ENCODE results near the gene MDM2. TPM values are rescaled to one million over a fixed set of nuclear protein-coding genes. Genes with fewer than 3 reads are reported as not detected.

Gene MDM2
- total RNA-seq, 1 donor from 2014 or later: 160 TPM

DNA sequence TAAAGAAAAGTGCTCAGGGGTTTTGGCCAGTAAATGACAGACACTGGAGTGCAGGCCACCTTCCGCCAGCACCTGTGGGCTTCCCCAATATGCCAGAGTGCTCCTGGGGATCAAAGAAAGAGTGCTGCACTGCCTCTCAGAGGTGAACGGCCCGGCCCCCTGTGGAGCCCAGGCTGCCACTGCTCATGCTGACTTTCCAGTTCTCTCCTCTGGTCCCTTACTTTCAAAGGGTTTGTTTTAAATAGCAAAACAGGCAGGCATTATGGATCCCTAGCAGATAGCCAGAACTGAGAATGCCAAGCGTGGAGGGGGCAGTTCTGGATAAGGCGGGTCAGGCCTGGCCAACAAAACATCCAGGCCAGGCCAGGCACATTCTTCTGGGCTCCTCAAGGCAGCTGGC, 59.6 kb downstream of the MDM2 start:
- Mint-ChIP-seq H3K4me1 (ENCODE audit: low read depth) (no peaks in the 10 kb centered on the region), H3K36me3 (ENCODE audit: low read depth) (no peaks in the 10 kb centered on the region), H3K27me3 (ENCODE audit: low read depth) (peaks cover 10% of the 10 kb centered on the region), H3K9me3 (ENCODE audit: low read depth) (no peaks in the 10 kb centered on the region), H3K27ac (ENCODE audit: unreplicated experiment) (no peak overlapping the region), H3K4me3 (ENCODE audit: unreplicated experiment) (no peak overlapping the region)
- no peak for DNase-seq (ENCODE audit: low spot score)
- TF ChIP-seq, protein P1, sequence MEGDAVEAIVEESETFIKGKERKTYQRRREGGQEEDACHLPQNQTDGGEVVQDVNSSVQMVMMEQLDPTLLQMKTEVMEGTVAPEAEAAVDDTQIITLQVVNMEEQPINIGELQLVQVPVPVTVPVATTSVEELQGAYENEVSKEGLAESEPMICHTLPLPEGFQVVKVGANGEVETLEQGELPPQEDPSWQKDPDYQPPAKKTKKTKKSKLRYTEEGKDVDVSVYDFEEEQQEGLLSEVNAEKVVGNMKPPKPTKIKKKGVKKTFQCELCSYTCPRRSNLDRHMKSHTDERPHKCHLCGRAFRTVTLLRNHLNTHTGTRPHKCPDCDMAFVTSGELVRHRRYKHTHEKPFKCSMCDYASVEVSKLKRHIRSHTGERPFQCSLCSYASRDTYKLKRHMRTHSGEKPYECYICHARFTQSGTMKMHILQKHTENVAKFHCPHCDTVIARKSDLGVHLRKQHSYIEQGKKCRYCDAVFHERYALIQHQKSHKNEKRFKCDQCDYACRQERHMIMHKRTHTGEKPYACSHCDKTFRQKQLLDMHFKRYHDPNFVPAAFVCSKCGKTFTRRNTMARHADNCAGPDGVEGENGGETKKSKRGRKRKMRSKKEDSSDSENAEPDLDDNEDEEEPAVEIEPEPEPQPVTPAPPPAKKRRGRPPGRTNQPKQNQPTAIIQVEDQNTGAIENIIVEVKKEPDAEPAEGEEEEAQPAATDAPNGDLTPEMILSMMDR (IDR thresholded peaks at IDR 0.05): no peak

DNA sequence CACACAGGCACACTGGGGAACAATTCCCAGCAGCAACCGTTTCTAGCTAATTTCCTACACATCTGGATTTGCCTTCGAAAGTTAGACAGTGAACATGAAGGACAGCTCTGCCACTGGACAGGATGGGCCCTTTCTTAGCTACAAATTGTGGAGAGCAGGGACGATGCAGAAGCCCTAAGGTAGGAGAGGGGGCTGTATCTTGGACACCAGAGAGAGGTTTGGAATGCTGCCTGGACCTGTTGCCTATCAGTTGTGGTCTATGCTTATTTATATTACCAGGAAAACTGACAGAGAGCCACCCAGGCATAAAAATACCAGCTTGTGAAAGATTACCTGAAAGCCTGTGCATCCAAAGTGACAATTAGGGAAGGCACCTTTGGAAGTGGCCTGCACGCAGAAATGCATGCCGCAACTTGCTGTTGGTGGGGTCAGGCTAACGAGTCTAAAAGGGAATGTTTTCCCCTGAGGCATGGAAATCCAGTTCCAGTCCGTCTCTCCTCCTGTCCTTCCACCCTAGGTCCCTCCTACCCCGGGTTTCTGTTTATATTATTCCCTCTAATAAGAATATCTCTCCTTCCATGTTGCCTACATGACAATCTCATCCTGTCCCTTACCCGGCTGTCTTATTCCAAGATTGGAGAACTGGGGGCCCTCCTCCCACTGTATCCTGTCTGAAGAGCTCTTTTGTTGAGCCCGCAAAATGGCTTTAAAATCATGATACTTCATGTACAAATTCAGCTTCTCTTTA, 60.2 kb downstream of the MDM2 start:
- Mint-ChIP-seq H3K4me3 (ENCODE audit: unreplicated experiment) (no peak overlapping the region), H3K27ac (ENCODE audit: unreplicated experiment) (no peak overlapping the region), H3K4me1 (ENCODE audit: low read depth) (no peaks in the 10 kb centered on the region), H3K36me3 (ENCODE audit: low read depth) (no peaks in the 10 kb centered on the region), H3K27me3 (ENCODE audit: low read depth) (peaks cover 10% of the 10 kb centered on the region), H3K9me3 (ENCODE audit: low read depth) (no peaks in the 10 kb centered on the region)
- DNase-seq (ENCODE audit: low spot score): no peak
- TF ChIP-seq, protein P1 (IDR thresholded peaks at IDR 0.05): no peak

- DNase-seq (ENCODE audit: low spot score): no peak
- H3K4me1 Mint-ChIP-seq (ENCODE audit: low read depth): no peaks in the 10 kb centered on the region
- no peak overlapping the region for H3K27ac Mint-ChIP-seq (ENCODE audit: unreplicated experiment)
- no peak overlapping the region for H3K4me3 Mint-ChIP-seq (ENCODE audit: unreplicated experiment)
- H3K9me3 Mint-ChIP-seq (ENCODE audit: low read depth): no peaks in the 10 kb centered on the region
- H3K36me3 Mint-ChIP-seq (ENCODE audit: low read depth): no peaks in the 10 kb centered on the region
- TF ChIP-seq, protein P1 (IDR thresholded peaks at IDR 0.05): no peak
- peaks cover 10% of the 10 kb centered on the region for H3K27me3 Mint-ChIP-seq (ENCODE audit: low read depth)
Observed at GRCh38 chr12:68870011-68870410, 62.0 kb downstream of the MDM2 start.

DNA sequence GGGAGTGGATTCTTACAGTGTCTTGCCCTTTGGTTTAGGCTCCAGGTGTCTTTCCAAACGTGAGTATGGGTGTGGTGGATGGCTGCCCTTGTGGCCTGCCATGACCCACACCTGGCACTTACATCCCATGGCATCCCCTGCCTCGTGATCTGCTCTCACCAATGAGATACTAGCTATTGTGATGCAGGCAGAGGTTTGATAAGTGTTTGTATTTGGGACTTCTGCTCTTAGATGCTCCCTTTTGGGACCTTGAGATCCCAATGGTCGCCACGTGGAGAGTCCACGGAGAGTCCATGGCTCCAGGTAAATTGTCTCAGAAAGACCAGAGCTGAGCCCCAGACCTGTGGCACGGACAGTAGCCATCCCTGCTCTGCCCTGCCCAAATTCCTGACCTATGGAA, 62.5 kb downstream of the MDM2 start:
- H3K4me3 Mint-ChIP-seq (ENCODE audit: unreplicated experiment): no peak overlapping the region
- no peaks in the 10 kb centered on the region for H3K4me1 Mint-ChIP-seq (ENCODE audit: low read depth)
- H3K27me3 Mint-ChIP-seq (ENCODE audit: low read depth): peaks cover 10% of the 10 kb centered on the region
- TF ChIP-seq, protein P1 (IDR thresholded peaks at IDR 0.05): no peak
- no peak for DNase-seq (ENCODE audit: low spot score)
- no peaks in the 10 kb centered on the region for H3K9me3 Mint-ChIP-seq (ENCODE audit: low read depth)
- no peaks in the 10 kb centered on the region for H3K36me3 Mint-ChIP-seq (ENCODE audit: low read depth)
- no peak overlapping the region for H3K27ac Mint-ChIP-seq (ENCODE audit: unreplicated experiment)

GRCh38 chr12:68871396-68871795, 63.4 kb downstream of the MDM2 start:
- no peak overlapping the region for H3K27ac Mint-ChIP-seq (ENCODE audit: unreplicated experiment)

More at GRCh38 chr12:68871396-68871795, 63.4 kb downstream of the MDM2 start:
- H3K9me3 Mint-ChIP-seq (ENCODE audit: low read depth): no peaks in the 10 kb centered on the region
- H3K27me3 Mint-ChIP-seq (ENCODE audit: low read depth): peaks cover 10% of the 10 kb centered on the region
- no peak for DNase-seq (ENCODE audit: low spot score)
- no peaks in the 10 kb centered on the region for H3K36me3 Mint-ChIP-seq (ENCODE audit: low read depth)
- TF ChIP-seq, protein P1 (IDR thresholded peaks at IDR 0.05): no peak
- no peaks in the 10 kb centered on the region for H3K4me1 Mint-ChIP-seq (ENCODE audit: low read depth)
- no peak overlapping the region for H3K4me3 Mint-ChIP-seq (ENCODE audit: unreplicated experiment)

Data from chondrocyte (in vitro differentiated cells).